GM18505 (cell line): ENCODE results near the gene PLEKHN1.

Source experiments
- ATAC-seq: cut with Tn5 transposase; IDR thresholded peaks from one replicate; pipeline ENCODE4 v1.9.1; 2021; ENCODE audit not compliant: unreplicated experiment
- POLR2A ChIP-seq: IDR thresholded peaks from 4 replicates; pipeline ENCODE4 v1.6.1; 2011; ENCODE audit warnings: borderline replicate concordance; ENCODE audit not compliant: insufficient read depth, insufficient read length; ENCODE audit errors: extremely low read depth

PLEKHN1 gene

GRCh38 chr1:955474-955873 is 10.8 kb upstream of the PLEKHN1 start:
- no peak for TF ChIP-seq POLR2A

GRCh38 chr1:956636-957035 is 9.6 kb upstream of the PLEKHN1 start:
- no peak for ATAC-seq
- no peak for TF ChIP-seq POLR2A

More at GRCh38 chr1:955474-955873, 10.8 kb upstream of the PLEKHN1 start:
- no peak for ATAC-seq

DNA sequence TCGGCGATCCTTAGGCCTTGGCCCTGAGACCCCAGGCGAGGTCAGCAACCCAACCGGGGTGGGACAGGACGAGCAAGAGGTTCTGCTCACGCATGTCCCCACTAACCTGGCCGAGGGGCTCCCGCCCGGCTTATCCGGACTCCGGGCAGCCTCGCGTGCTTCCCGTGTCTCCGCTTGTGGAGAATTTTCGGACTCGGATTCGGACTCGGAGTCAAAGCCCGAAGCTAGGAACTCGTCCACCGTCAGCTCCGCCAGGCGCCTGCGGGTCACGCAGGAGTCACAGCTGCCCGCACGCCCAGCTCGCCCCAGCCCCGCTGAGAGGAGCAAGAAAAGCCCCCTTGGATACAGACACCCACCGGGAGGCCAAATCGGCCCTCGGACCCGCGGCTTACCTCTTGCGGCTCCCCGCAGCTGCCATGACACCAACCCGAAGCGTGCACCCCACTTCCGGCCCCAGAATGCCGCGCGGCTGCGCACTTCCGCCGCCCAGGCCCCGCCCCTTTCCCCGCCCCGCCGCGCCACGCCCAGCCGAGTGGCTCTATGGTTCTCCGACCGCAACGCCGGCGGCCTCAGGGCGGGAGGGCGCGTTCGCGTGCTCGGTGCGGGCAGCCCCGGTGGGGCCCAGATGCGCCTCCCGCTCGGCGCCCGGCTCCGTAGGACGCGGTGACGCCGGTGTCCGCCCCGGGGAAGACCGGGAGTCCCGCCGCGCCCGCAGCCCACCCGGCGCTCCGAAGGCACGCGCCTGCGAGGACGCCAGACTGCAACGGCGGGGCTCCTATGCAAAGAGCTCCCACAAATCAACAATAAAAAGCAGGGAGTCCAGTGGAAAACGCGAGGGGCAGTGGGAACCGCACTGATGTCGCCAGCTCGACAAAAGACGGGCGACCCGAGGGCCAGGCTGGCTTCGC is 7.2 kb upstream of the PLEKHN1 start, which contains the start of gene NOC2L:
NOC2L (minus strand) TSS at position 434 of the 908 bp plus-strand sequence; CDS start at position 418, 16 bp downstream.
- ATAC-seq: peak; percentile 72
- peak; percentile 79 for TF ChIP-seq POLR2A

DNA sequence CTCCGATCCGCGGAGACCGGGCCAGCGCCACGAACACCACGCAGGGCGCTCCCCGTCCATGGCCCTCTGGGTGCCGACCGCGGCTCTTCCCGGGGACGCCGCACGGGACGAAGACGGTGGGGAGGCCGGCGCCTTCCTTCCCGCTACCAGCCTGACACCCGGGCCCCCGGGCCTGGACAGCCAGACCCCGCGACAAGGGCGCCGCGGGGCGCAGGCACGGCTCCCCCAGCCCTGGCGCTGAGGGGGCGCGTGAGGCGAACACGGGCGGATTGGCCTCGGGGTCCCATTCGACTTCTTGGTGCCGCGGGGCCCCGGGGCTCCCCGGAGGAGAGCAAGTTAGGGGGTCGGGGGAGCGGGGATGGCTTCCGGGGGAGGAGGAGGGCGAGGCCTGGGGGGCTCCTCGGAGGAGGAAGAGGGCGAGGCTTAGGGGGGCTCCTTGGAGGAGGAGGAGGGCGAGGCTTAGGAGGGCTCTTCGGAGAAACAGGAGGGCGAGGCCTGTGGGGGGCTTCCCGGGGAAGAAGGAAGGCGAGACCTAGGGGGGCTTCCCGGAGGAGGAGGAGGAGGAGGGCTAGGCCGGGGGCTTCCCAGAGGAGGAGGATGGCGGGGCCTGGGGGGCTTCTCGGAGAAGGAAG is 6.4 kb upstream of the PLEKHN1 start:
- no peak for ATAC-seq

GRCh38 chr1:960363-961131 is 5.7 kb upstream of the PLEKHN1 start, which contains the start of gene KLHL17:
Gene KLHL17 (plus strand): TSS chr1:960584. CDS start chr1:960694, 110 bp downstream.
- ATAC-seq: peak; percentile 38
- TF ChIP-seq POLR2A: no peak

More for the DNA sequence above, 6.4 kb upstream of the PLEKHN1 start:
- no peak for TF ChIP-seq POLR2A

DNA sequence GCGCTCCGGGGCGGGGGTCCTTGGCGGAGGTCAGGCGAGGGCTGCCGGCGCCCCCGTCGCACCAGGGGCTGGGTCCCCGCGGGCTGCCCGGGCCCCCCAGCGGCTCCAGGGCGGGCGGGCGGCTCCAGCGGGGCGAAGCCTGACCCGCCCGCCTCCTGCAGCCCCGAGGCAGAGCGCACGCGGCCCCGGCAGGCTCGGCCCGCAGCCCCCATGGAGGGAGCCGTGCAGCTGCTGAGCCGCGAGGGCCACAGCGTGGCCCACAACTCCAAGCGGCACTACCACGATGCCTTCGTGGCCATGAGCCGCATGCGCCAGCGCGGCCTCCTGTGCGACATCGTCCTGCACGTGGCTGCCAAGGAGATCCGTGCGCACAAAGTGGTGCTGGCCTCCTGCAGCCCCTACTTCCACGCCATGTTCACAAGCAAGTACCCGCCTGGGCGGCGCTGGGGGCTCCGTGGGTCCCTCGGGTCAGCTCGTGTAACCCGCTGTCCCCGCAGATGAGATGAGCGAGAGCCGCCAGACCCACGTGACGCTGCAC is 5.1 kb upstream of the PLEKHN1 start:
- no peak for TF ChIP-seq POLR2A
- no peak for ATAC-seq

DNA sequence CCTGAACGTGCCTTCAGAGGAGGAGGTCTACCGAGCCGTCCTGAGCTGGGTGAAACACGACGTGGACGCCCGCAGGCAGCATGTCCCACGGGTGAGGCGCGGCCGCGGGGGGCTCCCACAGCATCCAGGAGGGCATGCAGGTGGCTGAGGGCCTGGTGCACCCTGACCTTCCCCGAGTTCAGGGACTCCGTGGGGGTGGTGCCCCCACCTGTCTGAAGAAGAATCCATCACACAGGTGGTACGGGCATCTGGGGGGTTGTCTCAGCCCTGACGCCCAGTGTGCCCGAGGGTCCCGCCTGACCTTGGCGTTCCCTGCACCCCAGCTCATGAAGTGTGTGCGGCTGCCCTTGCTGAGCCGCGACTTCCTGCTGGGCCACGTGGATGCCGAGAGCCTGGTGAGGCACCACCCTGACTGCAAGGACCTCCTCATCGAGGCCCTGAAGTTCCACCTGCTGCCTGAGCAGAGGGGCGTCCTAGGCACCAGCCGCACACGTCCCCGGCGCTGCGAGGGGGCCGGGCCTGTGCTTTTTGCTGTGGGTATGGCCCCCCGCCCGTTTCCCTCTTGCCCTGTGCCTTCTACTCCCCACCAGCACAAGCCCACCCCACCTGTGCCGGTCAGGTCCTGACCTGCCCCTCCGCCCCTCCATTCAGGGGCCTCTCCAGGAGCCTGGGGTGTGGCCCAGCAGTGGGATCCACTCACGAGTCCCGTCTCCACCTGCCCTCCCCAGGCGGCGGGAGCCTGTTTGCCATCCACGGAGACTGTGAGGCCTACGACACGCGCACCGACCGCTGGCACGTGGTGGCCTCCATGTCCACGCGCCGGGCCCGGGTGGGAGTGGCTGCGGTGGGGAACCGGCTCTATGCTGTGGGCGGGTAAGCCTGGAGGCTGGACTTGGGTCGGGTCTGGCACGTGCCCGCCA is 3.6 kb upstream of the PLEKHN1 start:
- TF ChIP-seq POLR2A: no peak
- ATAC-seq: no peak

DNA sequence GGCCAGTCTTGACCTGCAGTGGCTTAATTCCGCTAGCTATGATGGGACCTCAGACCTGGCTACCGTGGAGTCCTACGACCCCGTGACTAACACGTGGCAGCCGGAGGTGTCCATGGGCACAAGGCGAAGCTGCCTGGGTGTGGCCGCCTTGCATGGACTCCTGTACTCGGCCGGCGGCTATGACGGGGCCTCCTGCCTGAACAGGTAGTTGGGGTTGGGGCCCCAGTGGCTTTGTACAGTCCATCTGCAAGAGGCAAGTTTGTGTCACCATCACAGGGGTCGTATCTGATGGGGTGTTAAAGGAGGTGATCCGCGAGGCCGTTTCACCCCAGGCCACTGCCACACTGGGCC is 3.0 kb upstream of the PLEKHN1 start:
- TF ChIP-seq POLR2A: no peak

DNA sequence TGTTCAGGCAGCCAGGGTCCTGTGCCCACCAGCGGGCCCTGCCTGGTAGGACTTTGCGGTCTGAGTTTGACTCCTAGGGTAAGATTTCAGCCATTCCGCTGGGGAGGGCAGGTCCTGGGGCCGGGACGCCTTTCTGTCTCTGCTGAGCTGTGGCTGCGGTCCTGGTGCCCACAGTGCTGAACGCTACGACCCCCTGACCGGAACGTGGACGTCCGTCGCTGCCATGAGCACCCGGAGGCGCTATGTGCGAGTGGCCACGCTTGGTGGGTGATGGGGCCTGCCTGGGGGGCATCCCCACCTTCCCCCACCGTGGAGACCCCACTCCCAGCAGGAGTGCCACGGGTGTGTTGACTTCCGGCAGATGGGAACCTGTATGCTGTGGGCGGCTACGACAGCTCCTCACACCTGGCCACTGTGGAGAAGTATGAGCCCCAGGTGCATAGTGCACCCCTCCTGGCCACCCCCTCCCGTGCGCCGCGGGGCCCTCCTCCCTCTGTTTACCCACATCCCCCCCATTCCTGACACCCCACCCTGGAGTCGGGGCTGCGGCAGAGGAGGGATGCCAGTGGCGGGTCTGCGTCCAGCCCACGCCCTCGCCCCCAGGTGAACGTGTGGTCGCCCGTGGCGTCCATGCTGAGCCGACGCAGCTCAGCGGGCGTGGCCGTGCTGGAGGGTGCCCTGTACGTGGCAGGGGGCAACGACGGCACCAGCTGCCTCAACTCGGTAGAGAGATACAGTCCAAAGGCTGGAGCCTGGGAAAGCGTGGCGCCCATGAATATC is 2.3 kb upstream of the PLEKHN1 start:
- TF ChIP-seq POLR2A: no peak
- ATAC-seq: no peak

More for the DNA sequence above, 3.0 kb upstream of the PLEKHN1 start:
- ATAC-seq: no peak

DNA sequence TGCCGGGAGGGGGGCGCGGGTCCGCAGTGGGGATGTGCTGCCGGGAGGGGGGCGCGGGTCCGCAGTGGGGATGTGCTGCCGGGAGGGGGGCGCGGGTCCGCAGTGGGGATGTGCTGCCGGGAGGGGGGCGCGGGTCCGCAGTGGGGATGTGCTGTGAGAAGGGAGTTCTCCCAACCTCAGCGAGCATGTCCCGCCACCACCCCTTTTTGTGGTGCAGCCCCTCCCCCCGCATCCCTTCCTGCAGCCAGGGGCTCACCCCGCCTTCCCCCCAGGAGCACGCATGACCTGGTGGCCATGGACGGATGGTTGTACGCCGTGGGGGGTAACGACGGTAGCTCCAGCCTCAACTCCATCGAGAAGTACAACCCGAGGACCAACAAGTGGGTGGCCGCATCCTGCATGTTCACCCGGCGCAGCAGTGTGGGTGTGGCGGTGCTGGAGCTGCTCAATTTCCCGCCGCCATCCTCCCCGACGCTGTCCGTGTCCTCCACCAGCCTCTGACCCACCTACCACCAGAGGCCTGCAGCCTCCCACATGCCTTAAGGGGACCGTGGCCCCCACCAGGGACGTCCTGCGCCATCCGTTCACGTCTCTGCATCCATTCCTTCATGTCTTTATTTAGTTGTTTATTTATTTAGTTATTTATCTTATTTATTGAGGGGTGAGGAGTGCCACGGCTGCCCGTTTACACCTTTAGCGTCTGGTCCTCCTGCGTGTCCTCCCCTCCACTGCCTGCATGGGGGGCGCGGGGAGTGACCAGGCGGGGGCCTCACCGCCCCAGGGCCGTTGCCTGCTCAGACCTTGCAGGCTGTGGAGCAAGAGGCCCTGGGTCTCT is 1.4 kb upstream of the PLEKHN1 start:
- no peak for TF ChIP-seq POLR2A
- ATAC-seq: no peak
